Hippocampal formation (tissue), 2 donors: ENCODE measurements around the gene MAMLD1.

Experiments used
- DNase-seq, 2 donors: peaks; one replicate each; lab custom pipeline; 2025; lab: John Stamatoyannopoulos, UW

MAMLD1 gene

DNA sequence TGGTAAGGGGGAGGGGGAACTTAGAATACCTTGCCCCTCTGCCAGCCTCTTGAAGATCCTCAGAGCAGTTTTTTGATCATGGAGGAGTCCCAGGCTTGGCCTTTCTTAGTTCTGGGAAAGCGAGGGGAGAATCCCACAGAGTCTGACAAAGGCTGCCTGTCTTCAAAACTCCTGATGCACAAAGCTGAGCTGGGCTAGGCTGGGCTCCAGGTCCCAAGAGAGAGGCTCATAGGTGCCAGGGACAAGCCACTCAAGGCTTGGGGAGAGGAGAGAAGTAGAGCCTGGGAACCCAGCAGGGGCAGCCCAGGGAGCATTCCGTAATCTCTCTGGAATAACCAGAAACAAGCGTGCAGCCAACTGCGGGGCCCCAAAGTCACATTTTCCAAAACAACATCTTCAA is 168.3 kb downstream of the MAMLD1 start:
- DNase-seq = no peak

DNA sequence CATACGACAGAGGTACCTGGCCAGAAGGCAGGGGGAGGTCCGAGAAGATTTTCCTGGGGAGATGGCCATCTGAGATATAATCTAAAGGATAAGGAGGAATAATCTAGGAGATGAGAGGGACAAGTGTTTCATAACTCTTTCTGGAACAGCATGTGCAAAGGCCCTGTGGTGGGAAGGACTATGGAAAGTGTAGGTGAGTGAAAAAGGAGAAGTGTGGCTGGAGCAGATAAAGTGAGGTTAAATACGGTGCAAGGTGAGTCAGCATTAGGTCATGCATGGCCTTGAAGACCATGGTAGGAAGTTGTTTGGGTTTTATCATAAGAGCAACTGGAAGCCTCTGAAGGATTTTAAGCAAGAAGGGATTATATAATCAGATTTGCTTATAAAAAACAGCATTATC is 170.7 kb downstream of the MAMLD1 start:
- DNase-seq = no peak

DNA sequence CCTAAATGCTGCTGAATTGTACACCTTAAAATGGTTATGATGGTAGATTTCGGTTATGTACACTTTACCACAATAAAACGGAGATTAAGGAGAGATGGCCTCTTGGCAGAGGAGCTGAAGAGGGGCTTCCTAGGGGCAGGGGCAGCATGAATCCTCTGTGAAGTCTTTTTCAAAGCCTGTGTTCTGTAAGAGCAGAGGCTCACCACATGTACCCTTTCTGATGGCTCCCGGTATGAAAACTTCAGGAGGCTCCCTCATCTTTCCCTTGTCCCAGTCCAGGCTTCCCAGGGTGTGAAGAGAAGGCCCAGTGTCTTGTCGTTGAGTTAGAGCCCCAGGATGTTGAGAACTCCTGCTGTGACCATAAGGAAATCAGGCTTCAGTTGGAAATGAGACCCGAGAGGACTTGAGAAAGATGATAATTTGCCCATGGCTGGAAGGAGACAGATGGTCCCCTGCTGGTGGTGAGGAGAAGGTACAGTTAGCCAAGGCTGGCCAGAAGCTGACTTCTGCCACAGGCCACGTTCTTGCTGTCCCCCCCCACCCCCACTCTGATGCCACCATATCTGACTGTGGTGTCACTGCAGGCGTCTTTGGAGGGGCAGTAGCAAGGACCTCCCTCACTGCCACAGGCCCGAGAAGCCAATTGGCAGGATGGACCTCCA is 173.5 kb downstream of the MAMLD1 start:
- no peak for DNase-seq

DNA sequence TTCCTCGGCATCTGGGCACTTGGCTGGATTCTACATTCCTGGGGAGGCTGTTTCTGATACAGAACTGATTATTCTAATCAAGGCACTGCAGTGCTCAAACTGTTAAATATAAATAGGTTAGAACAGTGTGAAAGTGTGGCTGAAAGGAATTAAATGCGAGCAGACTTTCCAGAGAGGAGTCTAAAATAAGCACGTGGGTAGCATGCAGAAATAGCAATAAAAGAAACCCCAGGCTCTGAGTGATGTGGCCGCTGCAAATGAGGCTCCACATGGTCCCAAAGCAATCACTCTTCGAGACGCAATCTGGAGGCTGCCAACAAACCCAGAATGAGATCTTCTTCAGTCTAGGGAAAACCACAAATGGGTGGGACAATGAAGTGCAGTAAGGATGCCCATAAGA is 174.7 kb downstream of the MAMLD1 start:
- DNase-seq = no peak

DNA sequence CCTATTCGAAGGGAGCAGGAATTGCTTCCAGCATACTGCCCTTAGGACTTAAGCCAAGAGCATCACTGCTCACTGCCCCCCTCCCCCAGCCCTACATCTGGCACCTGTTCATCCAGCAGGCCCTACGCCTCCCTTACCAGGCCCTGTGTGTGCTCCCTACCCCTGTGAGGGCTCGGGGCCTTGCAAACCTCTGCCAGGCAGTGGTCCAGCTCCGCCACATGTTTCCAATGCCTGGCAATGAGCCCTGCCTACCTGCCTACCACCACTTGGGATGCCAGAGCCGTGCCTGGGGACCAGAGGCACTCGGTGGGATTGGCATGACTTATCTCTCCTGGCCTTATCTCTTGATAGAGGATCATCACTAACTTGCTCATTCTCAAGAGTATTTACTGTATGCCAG is 177.8 kb downstream of the MAMLD1 start:
- DNase-seq = no peak

GRCh38 chrX:150542846-150543229 is 179.7 kb downstream of the MAMLD1 start:
- no peak for DNase-seq

DNA sequence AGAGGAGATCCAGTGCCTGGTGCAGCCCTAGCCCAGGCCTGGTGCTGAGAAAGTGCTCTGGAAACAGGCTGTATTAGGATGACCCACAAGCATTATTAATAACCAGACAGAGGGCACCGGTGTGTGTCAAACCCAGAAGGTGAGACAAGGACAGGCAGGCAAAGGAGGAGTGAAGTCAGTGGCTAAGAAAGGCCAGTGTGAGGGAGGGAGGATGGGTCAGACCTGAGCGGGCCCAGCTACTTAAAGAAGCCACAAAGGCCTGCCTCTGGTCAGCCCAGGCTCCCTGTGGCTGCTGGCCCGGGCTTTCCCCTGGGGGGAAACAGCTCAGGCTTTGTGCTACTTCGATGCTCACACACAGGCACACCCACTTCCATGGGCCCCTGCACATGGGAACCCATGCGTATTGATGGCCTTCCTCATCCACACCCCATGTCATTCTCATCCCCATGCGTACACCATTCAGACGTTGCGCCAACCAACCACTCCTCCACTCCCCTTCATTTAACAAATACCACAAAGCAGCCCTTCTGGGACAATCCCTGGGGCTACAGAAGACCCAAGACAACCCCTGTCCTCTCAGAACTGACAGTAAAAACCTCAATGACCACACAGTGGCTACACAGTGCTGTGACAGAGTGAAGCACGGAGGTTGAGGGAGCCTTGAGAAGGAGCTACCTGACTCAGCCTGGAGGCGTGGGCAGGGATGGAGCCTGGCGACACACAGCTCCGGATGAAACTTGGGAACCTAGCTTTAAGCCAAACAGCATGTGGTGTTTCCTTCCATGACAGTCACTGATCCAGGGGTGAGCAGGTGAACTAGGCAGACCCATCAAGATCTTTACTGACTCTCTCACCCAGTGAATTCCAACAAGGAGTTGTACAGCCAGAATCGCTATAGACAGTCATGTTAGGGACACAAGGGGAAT is 180.4 kb downstream of the MAMLD1 start:
- no peak for DNase-seq

DNA sequence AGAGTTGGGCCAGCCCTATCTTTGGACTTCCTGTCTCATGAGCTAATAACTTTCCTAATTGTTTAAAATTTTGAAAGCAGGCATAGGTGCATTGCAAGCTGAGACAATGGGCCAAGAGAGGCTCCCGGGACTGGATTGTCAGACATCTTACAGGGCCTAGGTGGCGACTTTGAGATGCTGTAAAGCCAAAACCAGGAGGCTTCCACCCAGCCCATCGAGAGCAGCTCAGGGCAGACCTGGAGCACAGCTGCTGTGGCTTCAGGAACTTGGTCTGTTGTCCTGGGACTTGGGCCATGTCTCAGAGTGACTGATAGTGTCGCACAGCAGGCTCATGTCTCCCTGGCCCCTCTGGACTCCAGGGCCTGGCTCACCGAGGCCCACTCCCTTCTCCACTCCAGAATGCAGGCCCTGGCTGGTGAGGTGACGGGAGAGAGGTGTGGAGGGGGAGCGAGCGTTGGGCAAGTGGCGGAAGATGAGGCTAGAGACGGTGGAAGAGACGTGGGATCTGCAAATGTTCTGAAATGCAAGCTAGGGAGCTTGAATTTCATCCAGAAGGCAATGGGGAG is 181.2 kb downstream of the MAMLD1 start:
- DNase-seq = no peak

- DNase-seq = peak in 1 of 2 donors; percentile 45
Observed at GRCh38 chrX:150544835-150545770, 182.0 kb downstream of the MAMLD1 start.

DNA sequence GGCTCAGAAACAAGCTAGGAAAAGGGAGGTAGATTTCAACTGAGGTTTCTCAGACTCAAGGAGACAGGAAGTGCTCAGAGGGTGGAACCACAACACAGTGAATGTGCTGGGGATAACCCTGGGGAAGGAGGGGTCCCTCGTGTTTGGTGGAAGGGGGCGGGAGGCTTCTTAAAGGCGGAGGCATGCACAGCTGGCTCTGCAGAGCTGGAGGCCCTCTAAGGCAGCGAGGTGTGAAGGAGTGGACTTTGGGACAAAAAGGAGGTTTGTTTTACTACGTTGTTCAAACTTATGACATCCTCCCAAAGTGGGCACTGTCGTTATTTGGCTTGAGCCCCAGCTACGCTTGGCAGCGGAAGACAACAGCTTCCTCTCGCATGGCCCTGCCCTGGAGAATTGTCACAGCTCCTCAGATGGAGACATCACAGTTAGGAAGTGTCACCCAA is 183.6 kb downstream of the MAMLD1 start:
- DNase-seq = no peak

GRCh38 chrX:150547375-150548115 is 184.4 kb downstream of the MAMLD1 start:
- peak; percentile 60 to 61 for DNase-seq

DNA sequence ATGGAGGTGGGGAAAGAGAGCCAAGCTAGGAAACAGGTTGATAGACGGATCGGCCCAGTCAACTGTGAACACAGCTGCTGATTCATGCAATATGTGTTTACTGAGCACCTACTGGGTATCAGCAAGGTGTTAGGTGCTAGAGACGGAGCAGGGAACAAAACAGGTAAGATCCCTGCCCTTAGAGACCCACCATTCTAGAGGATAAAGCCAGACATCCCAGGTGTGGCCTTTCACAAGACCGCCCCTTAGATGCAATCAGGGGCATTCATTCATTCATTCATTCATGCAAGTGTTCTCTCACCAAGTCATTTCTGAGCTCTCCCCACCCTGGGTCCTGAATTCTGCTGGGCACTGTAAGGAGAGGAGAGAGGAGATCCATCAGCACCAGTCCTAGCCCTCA is 185.1 kb downstream of the MAMLD1 start:
- DNase-seq = no peak

DNA sequence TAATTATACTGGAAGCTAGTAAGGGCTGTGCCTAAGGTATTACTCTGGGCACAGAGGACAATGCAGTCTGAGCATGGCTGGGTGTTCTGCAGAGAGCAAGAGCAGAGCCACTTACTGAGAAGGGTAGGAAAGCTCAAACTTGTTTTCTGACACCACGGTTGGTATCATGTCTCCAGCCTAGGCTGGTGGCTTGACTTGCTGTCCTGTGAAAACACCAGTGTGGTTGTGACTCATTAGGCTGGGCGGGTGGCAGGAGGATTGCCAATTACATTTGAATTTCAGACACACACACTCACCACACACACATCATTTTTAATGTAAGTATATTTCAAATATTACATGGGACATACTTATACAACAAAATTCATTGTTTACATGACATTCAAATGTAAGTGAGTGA is 185.6 kb downstream of the MAMLD1 start:
- DNase-seq = no peak

DNA sequence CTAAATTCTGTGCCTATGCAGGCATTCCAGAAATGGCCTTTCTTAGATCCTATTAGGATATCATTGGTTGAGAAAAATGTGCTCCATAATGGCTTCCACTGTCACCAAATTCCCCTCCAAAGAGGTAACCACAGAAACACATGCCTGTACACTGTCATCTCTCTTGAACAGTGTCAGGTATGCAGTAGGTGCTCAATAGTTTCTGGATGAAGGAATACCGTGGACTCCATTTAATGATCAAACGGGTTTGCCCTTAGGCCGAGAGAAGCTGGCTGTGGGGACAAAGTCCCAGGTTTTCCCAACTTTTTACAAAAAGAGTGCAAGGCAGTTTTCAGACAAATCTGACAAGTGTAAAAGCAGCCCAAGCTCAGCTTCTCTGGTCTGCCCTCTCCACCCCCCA is 188.8 kb downstream of the MAMLD1 start:
- DNase-seq = no peak

DNA sequence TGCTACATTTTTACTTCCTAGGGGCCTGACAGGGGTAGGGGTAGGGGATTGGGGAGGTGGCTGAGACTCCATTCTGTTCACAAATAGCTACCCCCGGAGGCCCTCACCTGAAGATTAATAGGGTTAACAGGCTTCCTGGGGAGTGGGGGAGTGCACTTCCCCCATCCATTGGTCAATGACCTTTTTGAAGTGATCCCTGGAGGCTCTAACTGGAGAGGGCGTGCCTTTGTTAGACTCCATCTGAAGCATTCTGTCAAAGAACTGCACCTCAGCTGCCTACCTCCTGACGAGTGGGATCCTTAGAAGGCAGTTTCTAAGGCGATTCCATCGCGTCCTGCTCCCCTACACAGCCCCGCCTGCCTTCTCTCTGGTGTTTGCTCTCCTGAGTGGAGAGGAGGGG is 195.3 kb downstream of the MAMLD1 start:
- no peak for DNase-seq
